Caco-2 (cell line): ENCODE measurements around the gene GABARAPL1. TPM values are rescaled to one million over a fixed set of nuclear protein-coding genes. Genes with fewer than 3 reads are reported as not detected.
"Not testable (repeated sequence)": the region's sequence is repeated elsewhere in the genome, so short reads cannot be mapped to it uniquely, and the experiment has no call there.

Experiments
- BruUV-seq: library from RNA; stranded (reverse); fragments of 400-500 nt; replicated peaks from 2 replicates; lab custom pipeline; 2021; lab: Mats Ljungman, UMichigan
- CTCF ChIA-PET: fragments of 300-600 bp; sonication (Branson Sonifier 250); formaldehyde crosslinking; loops from one replicate; lab custom pipeline; 2022; ENCODE audit warnings: antibody characterized with exemption; lab: Charles Lee
- POLR2A ChIA-PET: fragments of 300-600 bp; sonication (Branson Sonifier 250); formaldehyde crosslinking; loops from one replicate; lab custom pipeline; 2022; ENCODE audit warnings: antibody characterized with exemption; lab: Charles Lee
- DNase-seq, 2 experiments: peaks; one replicate each; pipeline versions ENCODE4 v3.0.0 to v3.0.0-alpha.2; 2020 to 2022
- H3K27me3 ChIP-seq: replicated peaks from 2 replicates; pipeline ENCODE4 v1.6.0; 2011; ENCODE audit warnings: low read length; ENCODE audit not compliant: control insufficient read depth, insufficient read depth
- H3K36me3 ChIP-seq: 2 replicates; pipeline ENCODE4 v1.5.1; 2011; ENCODE audit warnings: low read length; ENCODE audit not compliant: control insufficient read depth, insufficient read depth
- H3K4me1 ChIP-seq: fragments of 250-450 bp; sonication (Bioruptor Pico); 2 replicates; pipeline ENCODE4 v1.5.1; 2020; ENCODE audit warnings: mild to moderate bottlenecking
- H3K4me3 ChIP-seq: 2 replicates; pipeline ENCODE4 v1.5.1; 2011; ENCODE audit warnings: low read depth, mild to moderate bottlenecking, control low read depth, low read length
- H3K9me3 ChIP-seq: fragments of 250-450 bp; sonication (Bioruptor Pico); 2 replicates; pipeline ENCODE4 v1.5.1; 2020; ENCODE audit warnings: mild to moderate bottlenecking, moderate library complexity
- H3K27ac Mint-ChIP-seq: one replicate; pipeline ENCODE4 v1.8.0; 2022; ENCODE audit warnings: mixed read lengths; ENCODE audit not compliant: unreplicated experiment
- H3K27me3 Mint-ChIP-seq: one replicate; pipeline ENCODE4 v1.8.0; 2022; ENCODE audit warnings: mixed read lengths; ENCODE audit not compliant: insufficient read depth, unreplicated experiment
- H3K36me3 Mint-ChIP-seq: one replicate; pipeline ENCODE4 v1.8.0; 2022; ENCODE audit warnings: mild to moderate bottlenecking, mixed read lengths; ENCODE audit not compliant: insufficient read depth, unreplicated experiment
- H3K4me1 Mint-ChIP-seq: one replicate; pipeline ENCODE4 v1.8.0; 2022; ENCODE audit warnings: low read depth, mixed read lengths; ENCODE audit not compliant: unreplicated experiment
- H3K4me3 Mint-ChIP-seq: one replicate; pipeline ENCODE4 v1.8.0; 2022; ENCODE audit warnings: mild to moderate bottlenecking, moderate library complexity, mixed read lengths; ENCODE audit not compliant: unreplicated experiment
- H3K9me3 Mint-ChIP-seq: one replicate; pipeline ENCODE4 v1.8.0; 2022; ENCODE audit warnings: mixed read lengths; ENCODE audit not compliant: unreplicated experiment
- intact Hi-C: fragments of 100-400 bp; cut with micrococcal nuclease; formaldehyde crosslinking; loops from one replicate; pipeline ENCODE4 v1.10.0; 2022; ENCODE audit not compliant: unreplicated experiment
- total RNA-seq: library from RNA; stranded (reverse); gene quantifications from 2 replicates; pipeline ENCODE4 v1.2.3, GENCODE V29; 2022
- TF ChIP-seq, protein P1 (sequence below), 2 experiments: fragments of 200-600 bp in 1 of 2; IDR thresholded peaks; 1 replicate in 1 of 2; 2 replicates in 1 of 2; pipeline versions ENCODE4 v1.5.1 to v1.8.0; 2011 to 2022; ENCODE audit warnings: antibody characterized with exemption in 1 of 2, control low read depth in 1 of 2, inconsistent platforms in 1 of 2, low read depth in 1 of 2, low read length in 1 of 2, mild to moderate bottlenecking in 1 of 2, moderate library complexity in 1 of 2; ENCODE audit not compliant: insufficient read depth in 1 of 2, severe bottlenecking in 1 of 2, unreplicated experiment in 1 of 2

Gene GABARAPL1
- total RNA-seq, 1 experiment from 2014 or later = 106 TPM

- Mint-ChIP-seq H3K36me3 (peaks cover 9% of the 10 kb centered on the region), H3K27ac (no peak overlapping the region), H3K27me3 (no peaks in the 10 kb centered on the region), H3K4me1 (peaks cover 33% of the 10 kb centered on the region), H3K4me3 (no peak overlapping the region), H3K9me3 (no peaks in the 10 kb centered on the region)
- intact Hi-C loops = no loop called here
- H3K4me3 ChIP-seq = no peak overlapping the region
- H3K27me3 ChIP-seq = no peaks in the 10 kb centered on the region
- H3K4me1 ChIP-seq = peaks cover 57% of the 10 kb centered on the region
- TF ChIP-seq, protein P1, sequence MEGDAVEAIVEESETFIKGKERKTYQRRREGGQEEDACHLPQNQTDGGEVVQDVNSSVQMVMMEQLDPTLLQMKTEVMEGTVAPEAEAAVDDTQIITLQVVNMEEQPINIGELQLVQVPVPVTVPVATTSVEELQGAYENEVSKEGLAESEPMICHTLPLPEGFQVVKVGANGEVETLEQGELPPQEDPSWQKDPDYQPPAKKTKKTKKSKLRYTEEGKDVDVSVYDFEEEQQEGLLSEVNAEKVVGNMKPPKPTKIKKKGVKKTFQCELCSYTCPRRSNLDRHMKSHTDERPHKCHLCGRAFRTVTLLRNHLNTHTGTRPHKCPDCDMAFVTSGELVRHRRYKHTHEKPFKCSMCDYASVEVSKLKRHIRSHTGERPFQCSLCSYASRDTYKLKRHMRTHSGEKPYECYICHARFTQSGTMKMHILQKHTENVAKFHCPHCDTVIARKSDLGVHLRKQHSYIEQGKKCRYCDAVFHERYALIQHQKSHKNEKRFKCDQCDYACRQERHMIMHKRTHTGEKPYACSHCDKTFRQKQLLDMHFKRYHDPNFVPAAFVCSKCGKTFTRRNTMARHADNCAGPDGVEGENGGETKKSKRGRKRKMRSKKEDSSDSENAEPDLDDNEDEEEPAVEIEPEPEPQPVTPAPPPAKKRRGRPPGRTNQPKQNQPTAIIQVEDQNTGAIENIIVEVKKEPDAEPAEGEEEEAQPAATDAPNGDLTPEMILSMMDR (IDR thresholded peaks at IDR 0.05; ENCODE audit: insufficient read depth in 1 of 2, low read depth in 1 of 2, low read length in 1 of 2, severe bottlenecking in 1 of 2, unreplicated experiment in 1 of 2) = no peak
- H3K36me3 ChIP-seq = no peaks in the 10 kb centered on the region; the same call in 1 of the 2 replicates
- CTCF ChIA-PET = no interaction called here
- H3K9me3 ChIP-seq = no peaks in the 10 kb centered on the region
- POLR2A ChIA-PET = interaction anchor here (1.1 kb wide), 1 partner anchor 10 kb away, joined by 4 read pairs; the partner anchor contains the start of gene OLR1
- no TSS peak for BruUV-seq
- DNase-seq = no peak
Measured at GRCh38 chr12:10182354-10183049, 30.2 kb upstream of the GABARAPL1 start.

DNA sequence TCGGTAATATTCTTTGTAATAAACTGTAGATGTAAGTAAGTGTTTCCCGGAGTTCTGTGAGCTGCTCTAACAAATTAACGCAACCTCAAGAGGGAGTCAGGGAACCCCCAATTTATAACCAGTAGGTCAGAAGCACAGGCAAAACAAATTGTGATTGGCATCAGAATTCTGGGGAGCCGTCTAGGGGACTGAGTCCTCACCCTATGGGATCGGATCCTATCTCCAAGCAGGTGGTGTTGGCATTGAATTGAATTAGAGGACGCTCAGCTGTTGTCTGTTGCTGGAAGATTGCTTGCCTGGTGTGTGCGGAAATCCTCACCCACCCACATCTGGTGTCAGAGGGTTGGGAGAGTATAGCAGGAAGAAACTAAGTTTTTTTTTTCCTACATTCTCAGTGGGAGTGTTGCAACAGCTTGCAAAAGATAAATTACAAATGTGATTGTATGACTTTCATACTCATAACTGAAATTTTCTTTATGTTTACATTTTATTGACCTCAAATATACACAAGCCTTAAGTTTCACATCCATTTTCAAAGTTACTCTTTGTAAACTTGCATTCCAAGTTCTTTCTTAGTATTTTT is 28.3 kb upstream of the GABARAPL1 start:
- Mint-ChIP-seq H3K27ac (no peak overlapping the region), H3K4me3 (no peak overlapping the region), H3K4me1 (peaks cover 35% of the 10 kb centered on the region), H3K36me3 (peaks cover 23% of the 10 kb centered on the region), H3K27me3 (no peaks in the 10 kb centered on the region), H3K9me3 (peaks cover 10% of the 10 kb centered on the region)
- intact Hi-C loops = no loop called here
- H3K36me3 ChIP-seq = no peaks in the 10 kb centered on the region; the same call in 1 of the 2 replicates
- TF ChIP-seq, protein P1 (IDR thresholded peaks at IDR 0.05; ENCODE audit: insufficient read depth in 1 of 2, low read depth in 1 of 2, low read length in 1 of 2, severe bottlenecking in 1 of 2, unreplicated experiment in 1 of 2) = no peak
- peaks cover 44% of the 10 kb centered on the region for H3K4me1 ChIP-seq
- peak in 1 of 2 experiments; percentile 31 for DNase-seq
- no TSS peak for BruUV-seq
- ChIA-PET CTCF (interaction anchor here (0.6 to 1.0 kb wide), 2 partner anchors 31 to 823 kb away, joined by 3 to 6 read pairs; no protein-coding TSS in a partner anchor), POLR2A (no interaction called here)
- no peaks in the 10 kb centered on the region for H3K9me3 ChIP-seq
- no peaks in the 10 kb centered on the region for H3K27me3 ChIP-seq
- no peak overlapping the region for H3K4me3 ChIP-seq

- CTCF ChIA-PET = no interaction called here
- peaks cover 43% of the 10 kb centered on the region for H3K4me1 ChIP-seq
- Mint-ChIP-seq H3K4me3 (no peak overlapping the region), H3K36me3 (peaks cover 23% of the 10 kb centered on the region), H3K9me3 (peaks cover 10% of the 10 kb centered on the region), H3K27ac (no peak overlapping the region), H3K4me1 (peaks cover 37% of the 10 kb centered on the region), H3K27me3 (no peaks in the 10 kb centered on the region)
- TF ChIP-seq, protein P1 (IDR thresholded peaks at IDR 0.05; ENCODE audit: insufficient read depth in 1 of 2, low read depth in 1 of 2, low read length in 1 of 2, severe bottlenecking in 1 of 2, unreplicated experiment in 1 of 2) = no peak
- H3K27me3 ChIP-seq = no peaks in the 10 kb centered on the region
- no peak for DNase-seq
- no peak overlapping the region for H3K4me3 ChIP-seq
- intact Hi-C loops = no loop called here
- no peaks in the 10 kb centered on the region; the same call in 1 of the 2 replicates for H3K36me3 ChIP-seq
- BruUV-seq = no TSS peak
- no peaks in the 10 kb centered on the region for H3K9me3 ChIP-seq
- POLR2A ChIA-PET = no interaction called here
Measured at GRCh38 chr12:10186299-10186698, 26.4 kb upstream of the GABARAPL1 start.

DNA sequence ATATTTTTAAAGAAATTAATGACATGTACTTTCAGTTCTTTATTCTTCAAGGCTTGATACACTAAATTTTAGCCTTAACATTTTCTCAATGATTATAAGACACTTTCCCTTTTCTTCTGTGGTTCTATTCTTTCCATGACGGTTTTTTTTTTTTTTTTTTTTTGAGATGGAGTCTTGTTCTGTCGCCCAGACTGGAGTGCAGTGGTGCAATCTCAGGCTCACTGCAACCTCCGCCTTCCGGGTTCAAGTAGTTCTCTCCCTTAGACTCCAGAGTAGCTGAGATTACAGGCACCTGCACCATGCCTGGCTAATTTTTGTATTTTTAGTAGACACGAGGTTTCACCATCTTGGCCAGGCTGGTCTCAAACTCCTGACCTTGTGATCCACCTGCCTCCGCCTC is 25.7 kb upstream of the GABARAPL1 start:
- intact Hi-C loops, CTCF ChIA-PET, H3K4me3 ChIP-seq, H3K36me3 ChIP-seq, H3K4me3 Mint-ChIP-seq, BruUV-seq, H3K27me3 ChIP-seq, DNase-seq, H3K9me3 ChIP-seq, H3K27me3 Mint-ChIP-seq, H3K27ac Mint-ChIP-seq, POLR2A ChIA-PET: not testable (repeated sequence)
- peaks cover 40% of the 10 kb centered on the region for H3K4me1 Mint-ChIP-seq
- peaks cover 10% of the 10 kb centered on the region for H3K9me3 Mint-ChIP-seq
- peaks cover 49% of the 10 kb centered on the region for H3K4me1 ChIP-seq
- H3K36me3 Mint-ChIP-seq = peaks cover 23% of the 10 kb centered on the region
